Type B pancreatic cell (in vitro differentiated cells): Measurements from ENCODE around the gene SUPT3H. TPM values are rescaled to one million over a fixed set of nuclear protein-coding genes. Genes with fewer than 3 reads are reported as not detected.

ENCODE experiments used
- DNase-seq: peaks from one replicate; pipeline ENCODE4 v3.0.0; 2021; ENCODE audit warnings: mixed read lengths; ENCODE audit not compliant: unreplicated experiment; ENCODE audit errors: extremely low spot score
- H3K27ac Mint-ChIP-seq: 2 replicates; pipeline ENCODE4 v1.8.0; 2021; ENCODE audit warnings: mild to moderate bottlenecking, mixed read lengths
- H3K27me3 Mint-ChIP-seq: 2 replicates; pipeline ENCODE4 v1.8.0; 2021; ENCODE audit warnings: mixed read lengths
- H3K36me3 Mint-ChIP-seq: 2 replicates; pipeline ENCODE4 v1.8.0; 2021; ENCODE audit warnings: mixed read lengths
- H3K4me1 Mint-ChIP-seq: one replicate; pipeline ENCODE4 v1.8.0; 2021; ENCODE audit warnings: mixed read lengths; ENCODE audit not compliant: unreplicated experiment
- H3K4me3 Mint-ChIP-seq: 2 replicates; pipeline ENCODE4 v1.8.0; 2021; ENCODE audit warnings: mild to moderate bottlenecking, mixed read lengths
- H3K9me3 Mint-ChIP-seq: 2 replicates; pipeline ENCODE4 v1.8.0; 2021; ENCODE audit warnings: mixed read lengths
- CTCF ChIP-seq: fragments of 200-600 bp; sonication (generic); conservative IDR thresholded peaks from 2 replicates; pipeline ENCODE4 v1.5.0; 2021; ENCODE audit warnings: antibody characterized with exemption, mild to moderate bottlenecking
- total RNA-seq: library from RNA; stranded (reverse); gene quantifications from 2 replicates; pipeline ENCODE4 v1.2.1, GENCODE V29; 2021; ENCODE audit warnings: low replicate concordance

Gene SUPT3H
- total RNA-seq, 1 donor from 2014 or later, result 18.4 TPM

- Mint-ChIP-seq H3K36me3 (no peaks in the 10 kb centered on the region), H3K4me1 (peaks cover 13% of the 10 kb centered on the region), H3K9me3 (peaks cover 4% of the 10 kb centered on the region), H3K27me3 (peaks cover 23% of the 10 kb centered on the region), H3K4me3 (no peak overlapping the region), H3K27ac (no peak overlapping the region)
- TF ChIP-seq CTCF, result no peak
- DNase-seq, result no peak
Measured at GRCh38 chr6:44800171-44800783, 577.5 kb downstream of the SUPT3H start.

DNA sequence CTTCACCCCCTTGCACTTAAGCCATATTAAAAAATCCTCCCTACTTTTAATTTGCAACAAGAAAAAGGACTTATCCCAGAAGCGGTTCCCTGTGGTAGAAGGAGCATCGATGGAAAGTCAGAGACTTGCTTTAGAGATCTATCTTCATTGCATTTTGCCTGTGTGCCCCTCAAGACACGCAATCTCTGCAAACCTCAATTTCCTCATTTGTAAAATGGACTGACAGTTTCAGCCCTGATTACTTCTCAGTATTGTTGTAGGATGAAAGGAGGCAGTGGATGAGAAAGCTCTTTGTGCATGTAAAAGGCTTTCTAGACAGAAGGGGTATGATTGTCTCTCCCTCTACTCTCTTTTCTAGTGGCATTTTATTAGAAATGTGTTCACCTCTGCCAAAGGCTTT lies 580.0 kb downstream of the SUPT3H start:
- no peak for DNase-seq
- Mint-ChIP-seq H3K9me3 (peaks cover 4% of the 10 kb centered on the region), H3K27me3 (peaks cover 23% of the 10 kb centered on the region), H3K36me3 (no peaks in the 10 kb centered on the region), H3K4me3 (no peak overlapping the region), H3K27ac (no peak overlapping the region), H3K4me1 (peaks cover 12% of the 10 kb centered on the region)
- TF ChIP-seq CTCF, result no peak

DNA sequence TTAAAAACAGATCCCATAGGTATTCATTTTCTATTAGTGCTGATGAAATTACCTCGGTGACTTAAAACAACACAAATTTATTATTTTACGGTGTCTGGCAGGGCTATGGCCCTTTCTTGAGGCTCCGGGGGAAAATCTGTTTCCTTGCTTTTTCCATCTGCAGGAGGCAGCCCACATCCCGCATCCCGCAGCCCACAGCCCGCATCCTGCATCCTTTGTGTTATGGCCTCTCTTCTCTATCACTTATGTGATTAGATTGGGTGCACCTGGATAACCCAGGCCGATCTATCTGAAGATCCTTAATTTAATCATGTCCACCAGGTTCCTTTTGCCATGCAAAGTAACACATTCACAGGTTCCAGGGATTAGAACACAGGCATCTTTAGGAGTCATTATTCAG lies 582.4 kb downstream of the SUPT3H start:
- no peak for DNase-seq
- H3K27ac Mint-ChIP-seq, result no peak overlapping the region
- peaks cover 4% of the 10 kb centered on the region for H3K9me3 Mint-ChIP-seq
- H3K27me3 Mint-ChIP-seq, result peaks cover 14% of the 10 kb centered on the region
- H3K4me3 Mint-ChIP-seq, result no peak overlapping the region
- no peak for TF ChIP-seq CTCF
- H3K4me1 Mint-ChIP-seq, result peaks cover 10% of the 10 kb centered on the region
- no peaks in the 10 kb centered on the region for H3K36me3 Mint-ChIP-seq

GRCh38 chr6:44789806-44790205 lies 587.9 kb downstream of the SUPT3H start:
- Mint-ChIP-seq H3K4me1 (no peaks in the 10 kb centered on the region), H3K36me3 (no peaks in the 10 kb centered on the region), H3K4me3 (no peak overlapping the region), H3K27ac (no peak overlapping the region), H3K27me3 (no peaks in the 10 kb centered on the region), H3K9me3 (no peaks in the 10 kb centered on the region)
- DNase-seq, result no peak
- TF ChIP-seq CTCF, result no peak

DNA sequence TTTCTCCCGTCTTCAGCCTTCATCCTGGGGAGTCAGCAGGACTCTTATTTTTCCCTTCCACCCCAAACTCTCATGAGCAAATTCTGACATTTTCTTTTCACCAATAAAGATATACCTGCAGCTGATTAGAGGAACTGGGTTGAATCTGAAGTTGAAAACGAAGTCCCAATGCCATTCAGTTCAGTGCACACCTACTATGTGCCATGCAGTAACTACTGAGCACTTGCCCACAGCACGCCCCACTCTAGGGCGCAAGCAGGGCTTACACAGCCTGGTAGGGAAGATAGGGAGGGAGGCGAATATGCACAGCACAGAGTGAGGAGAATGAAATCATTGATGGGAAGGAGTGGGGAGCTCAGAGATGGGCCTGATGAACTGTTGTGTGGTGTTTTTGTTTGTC lies 588.7 kb downstream of the SUPT3H start:
- H3K36me3 Mint-ChIP-seq, result no peaks in the 10 kb centered on the region
- H3K4me3 Mint-ChIP-seq, result no peak overlapping the region
- no peak for TF ChIP-seq CTCF
- DNase-seq, result no peak
- H3K9me3 Mint-ChIP-seq, result no peaks in the 10 kb centered on the region
- H3K4me1 Mint-ChIP-seq, result no peaks in the 10 kb centered on the region
- no peak overlapping the region for H3K27ac Mint-ChIP-seq
- no peaks in the 10 kb centered on the region for H3K27me3 Mint-ChIP-seq
